Measurements from ENCODE around the gene CDS2. TPM values are rescaled to one million over a fixed set of nuclear protein-coding genes. Genes with fewer than 3 reads are reported as not detected.

The CDS2 gene
- total and polyA plus RNA-seq, 2 experiments from 2014 or later = 18.7 to 31.9 TPM

- no peak for TF ChIP-seq CTCF (IDR thresholded peaks at IDR 0.05; ENCODE audit: low read depth, low read length)
- H3K4me3 ChIP-seq = peak overlapping the region; percentile 61
- no peaks in the 10 kb centered on the region for H3K4me1 ChIP-seq (ENCODE audit: low read depth)
- H3K9me3 ChIP-seq (ENCODE audit: low read depth) = no peaks in the 10 kb centered on the region
- H3K27me3 ChIP-seq = no peaks in the 10 kb centered on the region
- H3K27ac ChIP-seq = no peak overlapping the region
- no peak for DNase-seq (ENCODE audit: low read depth in 1 of 2, low spot score in 1 of 2)
- H3K36me3 ChIP-seq = no peaks in the 10 kb centered on the region
Measured at GRCh38 chr20:5127859-5128424, 1.1 kb downstream of the CDS2 start.

- Histone ChIP-seq H3K27ac (no peak overlapping the region), H3K4me3 (no peak overlapping the region), H3K4me1 (ENCODE audit: low read depth) (no peaks in the 10 kb centered on the region), H3K9me3 (ENCODE audit: low read depth) (no peaks in the 10 kb centered on the region), H3K27me3 (no peaks in the 10 kb centered on the region), H3K36me3 (no peaks in the 10 kb centered on the region)
- DNase-seq (ENCODE audit: low read depth in 1 of 2, low spot score in 1 of 2) = peak in 1 of 2 donors; percentile 38
- TF ChIP-seq CTCF (IDR thresholded peaks at IDR 0.05; ENCODE audit: low read depth, low read length) = no peak
Measured at GRCh38 chr20:5128886-5129285, 2.1 kb downstream of the CDS2 start.

- TF ChIP-seq CTCF (IDR thresholded peaks at IDR 0.05; ENCODE audit: low read depth, low read length) = no peak
- no peak for DNase-seq (ENCODE audit: low read depth in 1 of 2, low spot score in 1 of 2)
- H3K27ac ChIP-seq = no peak overlapping the region
- H3K27me3 ChIP-seq = no peaks in the 10 kb centered on the region
- H3K9me3 ChIP-seq (ENCODE audit: low read depth) = no peaks in the 10 kb centered on the region
- H3K36me3 ChIP-seq = no peaks in the 10 kb centered on the region
- no peak overlapping the region for H3K4me3 ChIP-seq
- H3K4me1 ChIP-seq (ENCODE audit: low read depth) = no peaks in the 10 kb centered on the region
Measured at GRCh38 chr20:5131502-5131901, 4.7 kb downstream of the CDS2 start.

- Histone ChIP-seq H3K27ac (no peak overlapping the region), H3K27me3 (no peaks in the 10 kb centered on the region), H3K9me3 (ENCODE audit: low read depth) (no peaks in the 10 kb centered on the region), H3K4me1 (ENCODE audit: low read depth) (no peaks in the 10 kb centered on the region), H3K36me3 (no peaks in the 10 kb centered on the region), H3K4me3 (no peak overlapping the region)
- DNase-seq (ENCODE audit: low read depth in 1 of 2, low spot score in 1 of 2) = no peak
- TF ChIP-seq CTCF (IDR thresholded peaks at IDR 0.05; ENCODE audit: low read depth, low read length) = no peak
Measured at GRCh38 chr20:5133998-5134397, 7.2 kb downstream of the CDS2 start.

- no peaks in the 10 kb centered on the region for H3K9me3 ChIP-seq (ENCODE audit: low read depth)
- H3K36me3 ChIP-seq = no peaks in the 10 kb centered on the region
- no peaks in the 10 kb centered on the region for H3K27me3 ChIP-seq
- H3K27ac ChIP-seq = no peak overlapping the region
- no peak for DNase-seq (ENCODE audit: low read depth in 1 of 2, low spot score in 1 of 2)
- no peak overlapping the region for H3K4me3 ChIP-seq
- H3K4me1 ChIP-seq (ENCODE audit: low read depth) = no peaks in the 10 kb centered on the region
- no peak for TF ChIP-seq CTCF (IDR thresholded peaks at IDR 0.05; ENCODE audit: low read depth, low read length)
Measured at GRCh38 chr20:5135363-5136012, 8.7 kb downstream of the CDS2 start.
